Kidney glomerular epithelial cell (primary cell): ENCODE measurements around the gene RARB.

Source experiments
- DNase-seq: peaks from one replicate; lab custom pipeline; 2025; lab: John Stamatoyannopoulos, UW

RARB gene

DNA sequence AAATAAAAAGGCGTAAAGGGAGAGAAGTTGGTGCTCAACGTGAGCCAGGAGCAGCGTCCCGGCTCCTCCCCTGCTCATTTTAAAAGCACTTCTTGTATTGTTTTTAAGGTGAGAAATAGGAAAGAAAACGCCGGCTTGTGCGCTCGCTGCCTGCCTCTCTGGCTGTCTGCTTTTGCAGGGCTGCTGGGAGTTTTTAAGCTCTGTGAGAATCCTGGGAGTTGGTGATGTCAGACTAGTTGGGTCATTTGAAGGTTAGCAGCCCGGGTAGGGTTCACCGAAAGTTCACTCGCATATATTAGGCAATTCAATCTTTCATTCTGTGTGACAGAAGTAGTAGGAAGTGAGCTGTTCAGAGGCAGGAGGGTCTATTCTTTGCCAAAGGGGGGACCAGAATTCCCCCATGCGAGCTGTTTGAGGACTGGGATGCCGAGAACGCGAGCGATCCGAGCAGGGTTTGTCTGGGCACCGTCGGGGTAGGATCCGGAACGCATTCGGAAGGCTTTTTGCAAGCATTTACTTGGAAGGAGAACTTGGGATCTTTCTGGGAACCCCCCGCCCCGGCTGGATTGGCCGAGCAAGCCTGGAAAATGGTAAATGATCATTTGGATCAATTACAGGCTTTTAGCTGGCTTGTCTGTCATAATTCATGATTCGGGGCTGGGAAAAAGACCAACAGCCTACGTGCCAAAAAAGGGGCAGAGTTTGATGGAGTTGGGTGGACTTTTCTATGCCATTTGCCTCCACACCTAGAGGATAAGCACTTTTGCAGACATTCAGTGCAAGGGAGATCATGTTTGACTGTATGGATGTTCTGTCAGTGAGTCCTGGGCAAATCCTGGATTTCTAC is at the start of gene RARB:
Gene RARB, plus strand, starts transcription at position 322 of the 847 bp plus-strand sequence. Its CDS starts 469 bp downstream, at position 791.
- DNase-seq, result peak; percentile 84

- no peak for DNase-seq
Measured at GRCh38 chr3:25378786-25379311, 49.2 kb upstream of the RARB start.

DNA sequence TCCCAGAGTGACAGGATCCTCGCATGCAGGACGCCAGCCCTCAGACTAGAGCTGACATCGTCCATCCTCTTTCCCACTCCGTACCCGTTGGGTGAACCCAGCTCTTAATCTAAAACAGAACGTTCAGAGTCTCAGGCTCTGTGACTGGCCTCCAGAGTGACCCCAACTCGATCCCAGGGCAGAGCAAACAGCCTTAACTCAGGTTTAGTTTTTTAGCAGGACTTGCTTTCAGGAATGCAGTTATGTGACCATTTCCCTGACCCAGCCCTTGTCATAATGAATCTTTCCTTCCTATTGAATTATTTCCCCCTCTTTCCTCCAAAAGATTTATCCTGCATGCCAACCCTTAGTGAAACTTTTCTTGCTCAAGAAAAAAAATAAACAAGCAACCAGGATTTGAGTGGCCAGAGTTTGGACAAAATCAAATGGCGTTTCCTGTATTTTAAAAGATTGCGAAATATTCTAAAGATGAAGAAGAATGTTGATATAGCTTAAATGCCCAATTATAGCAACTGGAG is 47.8 kb upstream of the RARB start:
- DNase-seq, result no peak

DNA sequence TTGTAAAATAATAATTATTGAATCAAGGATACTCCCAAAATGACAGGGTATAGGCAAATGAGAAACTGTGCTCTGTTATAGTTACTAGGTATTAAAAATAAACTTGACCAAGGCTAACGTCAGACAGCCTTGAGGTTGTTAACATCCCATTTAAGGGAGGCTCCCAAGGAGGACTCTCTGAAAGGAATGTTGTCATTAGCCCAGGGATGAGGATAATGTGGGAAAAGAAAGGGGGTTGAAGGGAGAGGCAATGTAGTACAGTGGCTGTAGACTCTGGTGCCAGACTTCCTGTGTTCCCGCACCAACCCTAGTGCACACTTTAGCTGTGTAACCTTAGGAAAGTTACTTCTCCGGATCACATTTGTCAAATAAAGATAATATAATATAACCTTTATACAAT is 47.0 kb upstream of the RARB start:
- no peak for DNase-seq

GRCh38 chr3:25384471-25384870 is 43.6 kb upstream of the RARB start:
- DNase-seq, result no peak

DNA sequence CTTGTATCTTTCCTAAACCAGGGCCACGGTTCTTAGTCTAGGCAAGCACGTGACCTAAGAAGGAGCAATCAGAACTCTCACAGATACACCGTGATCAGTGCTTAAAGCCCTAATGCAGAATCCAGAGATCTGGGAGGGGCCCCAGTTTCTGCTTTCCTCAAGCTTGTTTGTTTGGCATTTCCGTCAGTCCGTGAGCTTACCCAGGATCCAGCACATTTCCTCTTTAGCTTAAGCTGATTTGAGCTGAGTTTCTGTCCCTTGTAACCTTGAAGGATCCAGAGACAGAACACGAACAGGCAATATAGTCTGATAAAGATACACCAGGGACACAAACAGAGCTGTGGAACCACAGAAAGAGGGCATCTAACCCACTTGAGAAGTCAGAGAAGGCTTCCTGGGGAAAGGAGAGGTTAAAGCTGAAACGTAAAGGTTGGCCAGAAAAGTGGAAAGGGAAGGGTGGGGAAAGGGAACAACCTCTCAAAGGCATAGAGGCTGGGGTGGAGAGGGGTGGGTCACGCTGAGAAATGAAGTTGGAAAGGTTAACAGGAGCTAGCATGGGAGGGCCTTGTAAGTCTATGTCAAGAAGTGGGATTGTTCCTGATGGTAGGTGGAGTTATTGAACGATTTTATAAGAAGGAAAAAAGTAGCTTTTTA is 42.1 kb upstream of the RARB start:
- no peak for DNase-seq

GRCh38 chr3:25386686-25387255 is 41.3 kb upstream of the RARB start:
- DNase-seq, result no peak

GRCh38 chr3:25390605-25391004 is 37.5 kb upstream of the RARB start:
- no peak for DNase-seq

DNA sequence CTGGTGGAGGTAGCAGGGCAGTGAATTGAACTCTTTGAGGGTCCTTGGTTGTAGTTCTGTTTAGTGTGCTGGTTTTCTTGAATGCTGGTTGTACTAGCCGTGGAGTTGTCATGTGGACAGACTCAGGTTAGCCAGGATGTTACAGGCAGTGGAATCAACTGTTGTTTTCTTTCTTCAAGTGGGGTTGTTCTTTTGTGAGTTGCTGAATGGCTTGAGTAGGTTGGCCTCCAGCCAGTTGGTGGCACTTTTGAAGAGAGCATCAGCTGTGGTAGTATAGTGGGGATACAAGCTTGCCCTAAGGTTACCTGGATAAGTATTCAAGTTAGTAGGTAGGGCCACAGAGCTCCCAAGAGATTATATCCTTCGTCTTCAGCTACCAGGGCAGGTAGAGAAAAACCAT is 31.8 kb upstream of the RARB start:
- DNase-seq, result no peak

DNA sequence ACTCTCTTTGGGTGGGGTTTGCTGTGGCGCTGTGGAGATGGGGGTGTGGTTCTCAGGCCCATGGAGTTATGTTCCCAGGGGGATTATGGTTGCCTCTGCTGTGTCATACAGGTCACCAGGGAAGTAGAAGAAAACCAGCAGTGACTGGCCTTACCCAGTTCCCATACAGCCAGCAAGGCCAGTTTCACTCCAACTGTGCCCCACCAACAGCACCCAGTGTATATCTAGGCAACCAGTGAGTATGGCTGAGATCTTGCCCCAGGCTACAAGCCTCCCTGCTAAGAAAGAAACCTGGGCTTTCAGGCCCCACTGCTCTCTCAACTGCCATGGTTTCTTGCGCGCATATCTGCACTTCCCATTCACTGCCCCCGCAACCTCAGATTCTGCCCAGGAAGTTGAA is 31.4 kb upstream of the RARB start:
- DNase-seq, result no peak

- no peak for DNase-seq
Measured at GRCh38 chr3:25397150-25397549, 30.9 kb upstream of the RARB start.

DNA sequence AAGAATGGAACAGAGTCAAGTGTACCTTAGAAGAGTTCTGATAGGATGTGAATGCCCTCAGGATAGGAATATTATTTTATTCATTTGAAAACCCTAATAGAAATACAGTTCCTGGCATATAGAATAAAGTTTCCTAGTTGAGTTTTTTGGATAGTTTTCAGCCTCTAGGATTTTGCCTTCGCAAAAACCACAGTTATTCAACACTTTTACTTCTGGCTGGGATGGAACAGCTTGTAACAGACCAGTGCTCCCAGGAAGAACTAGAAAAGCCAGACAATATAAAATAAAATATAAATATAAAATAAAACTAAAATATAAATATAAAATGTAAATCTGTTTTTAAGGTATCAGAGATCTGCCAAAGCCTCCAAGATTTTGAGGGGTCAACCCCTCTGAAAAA is 27.5 kb upstream of the RARB start:
- DNase-seq, result no peak

DNA sequence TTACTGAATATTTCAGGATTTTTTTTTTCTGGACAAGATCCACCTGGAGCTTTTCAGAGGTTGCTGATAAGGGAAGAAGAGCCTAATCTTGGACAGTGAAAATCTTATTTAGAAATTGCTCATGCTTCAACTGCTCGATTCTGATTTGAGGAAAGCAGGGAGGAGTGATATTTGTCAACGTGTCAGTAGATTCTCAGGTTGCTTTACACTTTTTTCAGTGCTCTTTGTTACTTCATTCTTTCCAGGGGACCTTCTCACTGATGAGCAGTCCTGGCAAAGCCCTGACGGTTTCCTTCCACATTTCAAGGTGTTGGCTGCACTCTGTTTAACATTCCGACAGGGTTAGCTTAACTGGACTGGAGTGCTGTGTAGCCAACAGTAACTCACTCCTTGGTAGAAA is 24.1 kb upstream of the RARB start:
- no peak for DNase-seq

DNA sequence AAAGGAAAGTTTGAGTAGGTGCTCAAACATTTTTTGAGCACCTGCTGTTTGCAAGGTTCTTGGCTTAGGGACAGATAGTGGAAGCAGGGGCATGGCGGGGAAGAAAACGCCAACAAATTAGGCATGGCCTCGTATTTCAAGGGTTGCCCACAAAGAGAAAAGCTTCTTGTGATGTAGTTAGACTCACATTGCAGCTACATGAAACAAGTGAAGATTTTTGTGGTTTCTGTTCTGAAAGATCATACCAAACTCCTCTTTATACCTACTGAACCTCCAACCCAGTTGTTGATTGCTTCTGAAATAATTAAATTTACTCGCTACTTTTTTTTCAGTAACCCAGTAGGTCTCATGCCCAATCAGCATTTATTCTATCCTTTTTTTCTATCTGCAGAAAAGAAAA is 23.5 kb upstream of the RARB start:
- DNase-seq, result no peak

GRCh38 chr3:25405335-25405734 is 22.7 kb upstream of the RARB start:
- DNase-seq, result no peak

DNA sequence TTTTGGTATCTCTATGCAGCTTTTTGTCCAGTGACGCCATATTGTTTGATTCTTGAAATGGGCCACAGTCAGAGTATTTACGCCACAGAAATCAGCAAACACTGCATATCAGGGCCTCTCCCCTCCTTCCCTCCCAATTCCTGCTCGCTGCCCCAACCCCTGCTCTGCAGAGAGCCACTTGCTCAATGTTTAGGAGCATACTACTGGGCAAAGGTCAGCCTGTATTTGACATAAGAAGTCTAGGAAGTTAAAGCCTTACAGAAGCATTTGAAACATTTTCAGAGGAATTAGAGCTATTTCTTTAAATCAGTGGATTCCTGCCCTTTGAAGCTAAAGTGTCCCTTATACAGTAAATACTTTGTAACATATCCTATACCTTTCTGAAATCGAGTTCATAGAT is 17.4 kb upstream of the RARB start:
- no peak for DNase-seq

DNA sequence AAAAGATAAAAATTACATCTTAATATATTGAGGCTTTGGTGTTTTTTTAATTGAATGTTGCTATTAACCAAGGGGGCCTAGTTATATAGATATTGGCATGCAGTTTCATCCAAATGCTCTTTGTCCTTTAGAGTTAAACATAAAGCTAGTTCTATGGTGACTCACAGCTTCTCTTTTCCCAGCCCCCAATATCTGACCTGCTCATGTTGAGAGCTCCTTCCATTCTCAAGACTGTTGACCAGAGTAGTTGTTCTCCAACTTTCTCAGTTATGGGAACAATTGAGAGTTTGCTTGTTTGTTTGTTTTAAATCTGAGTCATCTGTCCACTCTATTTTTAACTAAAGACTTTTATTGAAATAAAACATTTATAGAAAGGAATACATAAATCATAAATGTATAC is 15.8 kb upstream of the RARB start:
- no peak for DNase-seq

GRCh38 chr3:25416176-25416575 is 11.9 kb upstream of the RARB start:
- no peak for DNase-seq

DNA sequence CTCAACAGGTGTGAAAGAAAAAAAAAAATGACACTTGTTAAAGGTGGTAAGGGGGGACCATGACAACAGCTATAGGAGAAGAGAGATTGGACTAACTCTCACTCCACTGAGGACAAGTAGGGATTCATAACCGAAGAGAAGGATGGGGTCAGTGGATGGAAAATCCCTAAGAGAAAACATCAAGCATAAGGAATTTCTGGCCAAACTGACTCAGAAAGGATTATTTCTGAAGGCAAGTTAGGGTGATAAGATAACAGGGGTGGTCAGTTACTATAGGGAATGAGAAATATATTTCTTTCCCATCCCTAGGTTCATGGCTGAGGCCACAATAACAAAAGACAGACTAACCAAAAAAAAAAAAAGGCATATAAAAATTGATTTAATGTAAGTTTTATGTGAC is 9.5 kb upstream of the RARB start:
- no peak for DNase-seq

DNA sequence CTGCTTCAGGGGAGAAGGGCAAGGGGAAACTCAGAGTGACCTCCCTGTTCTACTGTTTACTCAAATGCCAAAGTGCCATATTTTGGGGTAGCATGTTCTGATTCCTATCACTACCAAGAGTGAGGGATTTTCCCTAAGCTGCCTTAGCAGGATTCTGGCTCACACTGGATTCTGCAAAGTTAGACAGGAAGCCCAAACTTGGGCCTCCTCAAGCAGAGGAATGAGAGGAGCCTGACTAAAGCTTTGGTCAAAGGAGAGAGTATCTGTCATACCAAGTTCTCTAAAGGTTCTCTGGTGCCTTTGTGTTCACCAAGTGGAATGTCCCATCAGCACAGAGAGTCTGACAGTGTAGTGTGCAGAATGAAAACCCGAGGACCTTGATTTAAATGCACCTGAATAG is 8.8 kb upstream of the RARB start:
- no peak for DNase-seq

DNA sequence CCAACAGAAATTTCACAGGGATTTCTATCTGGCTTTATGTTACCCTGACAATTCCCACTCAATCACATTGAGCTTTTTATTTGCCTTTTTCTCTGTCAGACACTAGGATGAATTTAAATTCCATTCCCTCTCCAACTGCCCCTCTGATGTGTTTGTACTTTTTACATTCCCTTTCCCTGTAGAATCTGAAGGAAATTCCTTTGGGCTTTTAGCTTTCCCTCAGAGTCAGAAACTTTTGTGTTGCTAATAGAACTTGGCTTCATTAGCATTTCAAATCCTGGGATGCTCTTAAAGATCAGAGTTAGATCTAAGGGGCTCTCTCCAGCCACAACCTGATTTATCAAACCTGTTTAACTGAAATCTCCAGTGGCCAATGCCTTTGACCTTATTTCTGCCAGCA is 7.9 kb upstream of the RARB start:
- DNase-seq, result no peak

- no peak for DNase-seq
Measured at GRCh38 chr3:25420885-25421284, 7.2 kb upstream of the RARB start.

GRCh38 chr3:25421747-25422146 is 6.3 kb upstream of the RARB start:
- DNase-seq, result no peak
